ENCODE measurements around the gene DOCK11.

DOCK11 gene

DNA sequence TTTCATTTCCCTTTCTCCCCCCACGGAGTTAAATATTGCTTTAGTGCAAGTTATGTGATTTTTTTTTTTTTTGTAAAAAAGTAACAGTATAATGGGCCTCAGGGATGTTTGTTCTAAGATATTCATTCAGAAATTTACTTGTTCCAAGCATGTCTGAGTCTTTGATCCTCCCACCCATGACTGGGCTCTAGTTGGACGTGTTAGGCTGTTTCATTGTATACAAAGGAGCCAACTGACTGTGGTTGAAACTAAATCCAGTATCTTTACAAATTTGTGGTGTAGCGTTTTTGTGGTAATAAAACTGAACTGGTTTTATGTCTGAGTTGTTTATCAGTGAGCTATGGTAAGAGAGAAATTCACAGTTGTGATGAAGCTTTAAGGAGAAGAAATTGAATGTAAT, 74.1 kb downstream of the DOCK11 start:
- no peak for TF ChIP-seq SIN3A (IDR thresholded peaks at IDR 0.05; ENCODE audit: borderline replicate concordance, insufficient read depth, low read length)
- no peak for TF ChIP-seq FOXP2 (optimal IDR thresholded peaks at IDR 0.05; ENCODE audit: borderline replicate concordance, extremely low read depth, extremely low read length, insufficient read depth)
- no peak for TF ChIP-seq TAF1 (IDR thresholded peaks at IDR 0.05; ENCODE audit: borderline replicate concordance, insufficient read depth, low read length)
- TF ChIP-seq POLR2AphosphoS5 (IDR thresholded peaks at IDR 0.05; ENCODE audit: low read depth, low read length) = no peak
- TF ChIP-seq, protein P1, sequence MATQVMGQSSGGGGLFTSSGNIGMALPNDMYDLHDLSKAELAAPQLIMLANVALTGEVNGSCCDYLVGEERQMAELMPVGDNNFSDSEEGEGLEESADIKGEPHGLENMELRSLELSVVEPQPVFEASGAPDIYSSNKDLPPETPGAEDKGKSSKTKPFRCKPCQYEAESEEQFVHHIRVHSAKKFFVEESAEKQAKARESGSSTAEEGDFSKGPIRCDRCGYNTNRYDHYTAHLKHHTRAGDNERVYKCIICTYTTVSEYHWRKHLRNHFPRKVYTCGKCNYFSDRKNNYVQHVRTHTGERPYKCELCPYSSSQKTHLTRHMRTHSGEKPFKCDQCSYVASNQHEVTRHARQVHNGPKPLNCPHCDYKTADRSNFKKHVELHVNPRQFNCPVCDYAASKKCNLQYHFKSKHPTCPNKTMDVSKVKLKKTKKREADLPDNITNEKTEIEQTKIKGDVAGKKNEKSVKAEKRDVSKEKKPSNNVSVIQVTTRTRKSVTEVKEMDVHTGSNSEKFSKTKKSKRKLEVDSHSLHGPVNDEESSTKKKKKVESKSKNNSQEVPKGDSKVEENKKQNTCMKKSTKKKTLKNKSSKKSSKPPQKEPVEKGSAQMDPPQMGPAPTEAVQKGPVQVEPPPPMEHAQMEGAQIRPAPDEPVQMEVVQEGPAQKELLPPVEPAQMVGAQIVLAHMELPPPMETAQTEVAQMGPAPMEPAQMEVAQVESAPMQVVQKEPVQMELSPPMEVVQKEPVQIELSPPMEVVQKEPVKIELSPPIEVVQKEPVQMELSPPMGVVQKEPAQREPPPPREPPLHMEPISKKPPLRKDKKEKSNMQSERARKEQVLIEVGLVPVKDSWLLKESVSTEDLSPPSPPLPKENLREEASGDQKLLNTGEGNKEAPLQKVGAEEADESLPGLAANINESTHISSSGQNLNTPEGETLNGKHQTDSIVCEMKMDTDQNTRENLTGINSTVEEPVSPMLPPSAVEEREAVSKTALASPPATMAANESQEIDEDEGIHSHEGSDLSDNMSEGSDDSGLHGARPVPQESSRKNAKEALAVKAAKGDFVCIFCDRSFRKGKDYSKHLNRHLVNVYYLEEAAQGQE (IDR thresholded peaks at IDR 0.05; ENCODE audit: insufficient read depth in 1 of 2, low read depth in 2 of 2, low read length in 2 of 2) = no peak

GRCh38 chrX:118570209-118570608, 74.6 kb downstream of the DOCK11 start:
- TF ChIP-seq FOXP2 (optimal IDR thresholded peaks at IDR 0.05; ENCODE audit: borderline replicate concordance, extremely low read depth, extremely low read length, insufficient read depth) = no peak
- no peak for TF ChIP-seq SIN3A (IDR thresholded peaks at IDR 0.05; ENCODE audit: borderline replicate concordance, insufficient read depth, low read length)
- no peak for TF ChIP-seq TAF1 (IDR thresholded peaks at IDR 0.05; ENCODE audit: borderline replicate concordance, insufficient read depth, low read length)
- TF ChIP-seq POLR2AphosphoS5 (IDR thresholded peaks at IDR 0.05; ENCODE audit: low read depth, low read length) = no peak
- TF ChIP-seq, protein P1 (IDR thresholded peaks at IDR 0.05; ENCODE audit: insufficient read depth in 1 of 2, low read depth in 2 of 2, low read length in 2 of 2) = no peak

GRCh38 chrX:118571836-118572235, 76.2 kb downstream of the DOCK11 start:
- no peak for TF ChIP-seq POLR2AphosphoS5 (IDR thresholded peaks at IDR 0.05; ENCODE audit: low read depth, low read length)
- TF ChIP-seq TAF1 (IDR thresholded peaks at IDR 0.05; ENCODE audit: borderline replicate concordance, insufficient read depth, low read length) = no peak
- TF ChIP-seq, protein P1 (IDR thresholded peaks at IDR 0.05; ENCODE audit: insufficient read depth in 1 of 2, low read depth in 2 of 2, low read length in 2 of 2) = no peak
- TF ChIP-seq FOXP2 (optimal IDR thresholded peaks at IDR 0.05; ENCODE audit: borderline replicate concordance, extremely low read depth, extremely low read length, insufficient read depth) = no peak
- no peak for TF ChIP-seq SIN3A (IDR thresholded peaks at IDR 0.05; ENCODE audit: borderline replicate concordance, insufficient read depth, low read length)

GRCh38 chrX:118574666-118575065, 79.1 kb downstream of the DOCK11 start:
- no peak for TF ChIP-seq FOXP2 (optimal IDR thresholded peaks at IDR 0.05; ENCODE audit: borderline replicate concordance, extremely low read depth, extremely low read length, insufficient read depth)
- TF ChIP-seq, protein P1 (IDR thresholded peaks at IDR 0.05; ENCODE audit: insufficient read depth in 1 of 2, low read depth in 2 of 2, low read length in 2 of 2) = no peak
- TF ChIP-seq POLR2AphosphoS5 (IDR thresholded peaks at IDR 0.05; ENCODE audit: low read depth, low read length) = no peak
- TF ChIP-seq SIN3A (IDR thresholded peaks at IDR 0.05; ENCODE audit: borderline replicate concordance, insufficient read depth, low read length) = no peak
- TF ChIP-seq TAF1 (IDR thresholded peaks at IDR 0.05; ENCODE audit: borderline replicate concordance, insufficient read depth, low read length) = no peak

DNA sequence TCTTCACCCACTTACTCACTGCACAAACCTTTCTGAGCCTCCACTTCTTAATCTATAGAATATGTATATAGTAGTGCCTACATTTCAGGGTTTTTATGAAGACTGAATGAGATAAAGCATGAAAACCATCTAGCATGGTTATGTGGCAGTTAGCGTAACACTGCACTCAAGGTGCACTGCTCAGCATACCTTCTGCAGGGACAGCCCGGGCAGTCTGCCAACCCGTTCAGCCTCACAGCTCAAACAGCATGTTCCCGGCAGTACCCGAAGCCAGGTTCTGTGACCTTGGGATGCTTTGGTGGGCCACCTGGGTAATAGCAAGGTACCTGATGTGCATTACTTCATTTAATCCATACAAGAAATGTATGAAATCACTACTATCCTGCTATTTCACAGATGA, 81.4 kb downstream of the DOCK11 start:
- TF ChIP-seq TAF1 (IDR thresholded peaks at IDR 0.05; ENCODE audit: borderline replicate concordance, insufficient read depth, low read length) (no peak), POLR2AphosphoS5 (IDR thresholded peaks at IDR 0.05; ENCODE audit: low read depth, low read length) (no peak), SIN3A (IDR thresholded peaks at IDR 0.05; ENCODE audit: borderline replicate concordance, insufficient read depth, low read length) (no peak), FOXP2 (optimal IDR thresholded peaks at IDR 0.05; ENCODE audit: borderline replicate concordance, extremely low read depth, extremely low read length, insufficient read depth) (no peak)
- TF ChIP-seq, protein P1 (IDR thresholded peaks at IDR 0.05; ENCODE audit: insufficient read depth in 1 of 2, low read depth in 2 of 2, low read length in 2 of 2) = no peak

Measured in PFSK-1 (cell line).